Hematopoietic multipotent progenitor cell treated with erythropoietin and hydrocortisone succinate and interleukin-3 and kit ligand, for 15 days (in vitro differentiated cells): ENCODE results near the gene MZT2B.
"Not testable (repeated sequence)": the region's sequence is repeated elsewhere in the genome, so short reads cannot be mapped to it uniquely, and the experiment has no call there.

Experiments used
- DNase-seq: peaks from one replicate; pipeline ENCODE4 v3.0.0-alpha.2; 2015; ENCODE audit warnings: low spot score

MZT2B gene

GRCh38 chr2:130181880-130182682 lies at the start of gene MZT2B:
MZT2B (plus strand) TSS chr2:130182262; CDS start chr2:130182283, 21 bp downstream.
- DNase-seq: peak; percentile 85

GRCh38 chr2:130135692-130136541 lies 46.1 kb upstream of the MZT2B start:
- DNase-seq: no peak

- DNase-seq: not testable (repeated sequence)
These were observed 45.5 kb upstream of the MZT2B start for GRCh38 chr2:130136546-130136945.

- DNase-seq: not testable (repeated sequence)
These were observed 44.9 kb upstream of the MZT2B start for GRCh38 chr2:130137118-130137517.

- not testable (repeated sequence) for DNase-seq
These were observed 43.7 kb upstream of the MZT2B start for GRCh38 chr2:130138326-130138725.

- not testable (repeated sequence) for DNase-seq
These were observed 43.2 kb upstream of the MZT2B start for GRCh38 chr2:130138841-130139251.

GRCh38 chr2:130139331-130140280 lies 42.5 kb upstream of the MZT2B start:
- DNase-seq: not testable (repeated sequence)

- not testable (repeated sequence) for DNase-seq
These were observed 41.5 kb upstream of the MZT2B start for GRCh38 chr2:130140516-130140915.

- not testable (repeated sequence) for DNase-seq
These were observed 41.1 kb upstream of the MZT2B start for GRCh38 chr2:130141002-130141401.

GRCh38 chr2:130141645-130142370 lies 40.3 kb upstream of the MZT2B start:
- DNase-seq: not testable (repeated sequence)

GRCh38 chr2:130142396-130143265 lies 39.4 kb upstream of the MZT2B start:
- not testable (repeated sequence) for DNase-seq

GRCh38 chr2:130143266-130144039 lies 38.6 kb upstream of the MZT2B start:
- DNase-seq: not testable (repeated sequence)

GRCh38 chr2:130145006-130145414 lies 37.1 kb upstream of the MZT2B start, which contains the start of gene CCDC74B:
CCDC74B (minus strand) TSS chr2:130145112; CDS start chr2:130144996, 116 bp downstream.
- not testable (repeated sequence) for DNase-seq

- DNase-seq: not testable (repeated sequence)
These were observed 33.5 kb upstream of the MZT2B start for GRCh38 chr2:130148515-130148914.

- DNase-seq: no peak
These were observed 31.6 kb upstream of the MZT2B start for GRCh38 chr2:130150181-130151144.

GRCh38 chr2:130151145-130151512 lies 30.9 kb upstream of the MZT2B start:
- DNase-seq: not testable (repeated sequence)

- DNase-seq: not testable (repeated sequence)
These were observed 29.8 kb upstream of the MZT2B start for GRCh38 chr2:130152136-130152815.
